NCI-H82 treated with DMSO at 0.1 percent for 48 hours (cell line): ENCODE results near the gene STX7.

Experiments used
- DNase-seq: peaks from one replicate; lab custom pipeline; 2025; ENCODE audit not compliant: unreplicated experiment; lab: John Stamatoyannopoulos, UW

The STX7 gene

GRCh38 chr6:132506869-132507808 lies 5.8 kb downstream of the STX7 start:
- no peak for DNase-seq

- no peak for DNase-seq
Observed at GRCh38 chr6:132506461-132506860, 6.5 kb downstream of the STX7 start.

DNA sequence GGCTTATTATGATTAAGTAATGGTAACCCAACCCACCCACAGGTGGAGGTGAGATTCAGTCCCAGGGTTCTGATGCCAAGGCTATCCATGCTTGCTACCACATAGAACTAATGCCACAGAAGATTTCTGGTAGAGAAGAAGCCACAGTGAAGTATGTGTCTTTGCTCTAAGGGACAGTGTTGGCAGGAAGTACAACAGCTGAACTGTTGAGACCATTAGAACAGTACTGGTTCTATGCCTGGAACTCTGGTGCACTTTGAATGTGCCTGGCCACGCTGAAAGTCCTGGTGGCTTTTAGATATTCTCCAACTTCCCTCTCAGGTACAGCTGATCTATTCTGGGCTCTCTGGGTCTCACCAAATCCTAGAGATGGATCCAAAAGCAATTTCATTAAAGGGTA lies 7.8 kb downstream of the STX7 start:
- DNase-seq, result no peak

- no peak for DNase-seq
Observed at GRCh38 chr6:132504757-132505156, 8.2 kb downstream of the STX7 start.

- DNase-seq, result no peak
Observed at GRCh38 chr6:132499757-132500156, 13.2 kb downstream of the STX7 start.

DNA sequence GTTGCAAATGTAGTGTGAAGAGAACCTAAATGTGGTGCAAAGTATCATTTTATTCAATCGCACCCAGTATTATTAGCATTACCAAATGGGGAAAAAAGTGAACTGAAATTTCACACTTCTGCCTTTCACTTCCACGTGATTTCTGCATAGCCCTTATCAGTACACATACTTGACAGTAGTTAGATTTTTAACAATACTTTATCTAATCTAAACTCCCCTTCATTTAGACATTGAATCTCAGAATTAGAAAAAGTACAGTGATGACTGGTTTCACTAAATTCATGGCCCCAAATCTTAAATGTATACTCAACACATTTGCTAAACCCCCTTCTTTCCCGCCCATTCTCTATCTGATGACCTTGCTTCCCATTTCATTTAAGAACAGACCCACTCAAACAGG lies 14.3 kb downstream of the STX7 start:
- DNase-seq, result no peak

GRCh38 chr6:132496519-132497180 lies 16.3 kb downstream of the STX7 start:
- DNase-seq, result no peak

DNA sequence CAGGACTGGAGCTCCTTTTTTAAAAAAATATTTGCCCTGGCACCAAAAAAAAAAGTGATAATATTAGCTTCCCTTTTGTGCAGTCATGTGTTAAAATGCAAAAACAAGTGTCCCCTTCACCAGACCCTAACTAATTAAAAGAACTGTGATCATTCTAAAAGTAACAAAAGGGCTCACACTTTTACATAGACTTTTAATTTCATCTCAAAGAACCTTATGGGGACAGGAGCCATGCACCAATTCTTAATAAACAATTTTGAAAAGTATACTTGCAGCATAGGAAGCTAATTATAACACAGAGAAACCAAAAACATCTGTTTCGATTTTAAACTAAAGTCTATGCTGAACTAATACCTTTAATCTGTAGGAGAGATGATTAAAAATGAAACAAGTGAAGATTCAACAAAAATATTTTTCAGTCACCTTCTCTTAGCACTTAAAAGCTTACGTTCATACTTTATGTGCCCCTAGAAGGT lies 17.3 kb downstream of the STX7 start:
- no peak for DNase-seq

DNA sequence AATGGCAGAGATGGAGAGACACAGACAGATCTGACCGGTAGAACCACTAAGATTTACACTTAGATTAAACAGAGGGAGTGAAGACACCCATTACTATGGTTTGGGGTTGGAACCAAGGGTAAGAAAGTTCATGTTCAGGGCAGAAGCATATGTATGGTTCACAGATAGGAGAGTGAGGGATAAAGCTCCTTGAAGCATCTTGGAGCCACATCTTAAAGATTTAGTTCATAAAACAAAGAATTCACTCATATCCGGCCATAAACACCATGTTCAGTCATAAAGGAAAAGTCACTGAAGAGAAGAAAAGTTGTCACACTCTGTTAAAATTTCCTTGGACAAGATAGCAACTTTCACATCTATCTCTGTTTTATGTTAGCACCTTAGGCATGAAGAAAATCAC lies 18.0 kb downstream of the STX7 start:
- no peak for DNase-seq

GRCh38 chr6:132491881-132492280 lies 21.0 kb downstream of the STX7 start:
- DNase-seq, result no peak

DNA sequence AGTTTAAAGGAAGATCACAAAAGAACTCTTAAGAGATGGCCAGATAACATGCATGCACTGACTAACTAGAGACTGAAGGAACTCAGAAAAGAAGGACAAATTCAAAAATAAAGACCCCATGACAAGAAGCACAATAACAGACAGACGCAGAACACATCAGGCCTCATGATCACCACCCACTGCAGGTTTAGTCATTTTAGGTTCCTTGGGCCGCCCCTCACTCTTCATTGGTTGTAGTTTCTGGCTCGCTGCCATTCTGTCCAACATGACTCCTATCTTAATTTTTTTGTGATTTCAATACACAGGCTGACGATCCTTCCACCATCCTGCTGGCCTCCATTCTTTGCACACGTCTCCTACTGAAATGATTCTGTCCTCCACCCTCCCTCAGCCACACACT lies 21.6 kb downstream of the STX7 start:
- DNase-seq, result no peak

- DNase-seq, result no peak
Observed at GRCh38 chr6:132490478-132491204, 22.3 kb downstream of the STX7 start.

GRCh38 chr6:132490024-132490423 lies 22.9 kb downstream of the STX7 start:
- no peak for DNase-seq

DNA sequence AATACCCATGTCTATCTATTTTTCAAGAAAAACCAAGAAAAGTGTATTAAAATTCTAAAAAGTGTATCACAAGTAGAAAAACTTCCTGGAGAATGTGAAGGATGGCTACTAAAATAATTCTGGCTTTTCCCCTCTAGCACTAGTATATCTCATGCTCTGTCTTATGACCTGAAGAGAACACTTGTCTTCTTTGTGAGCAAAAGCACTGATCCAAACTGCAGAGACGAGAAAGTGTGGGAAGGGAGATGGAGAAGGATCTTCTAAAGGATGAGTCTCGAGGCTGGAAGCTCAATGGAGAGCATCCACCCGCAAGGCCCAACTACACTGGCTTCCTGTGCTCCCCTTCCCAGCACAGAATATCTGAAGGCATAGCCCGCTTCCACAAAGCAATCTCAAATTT lies 23.5 kb downstream of the STX7 start:
- DNase-seq, result no peak

DNA sequence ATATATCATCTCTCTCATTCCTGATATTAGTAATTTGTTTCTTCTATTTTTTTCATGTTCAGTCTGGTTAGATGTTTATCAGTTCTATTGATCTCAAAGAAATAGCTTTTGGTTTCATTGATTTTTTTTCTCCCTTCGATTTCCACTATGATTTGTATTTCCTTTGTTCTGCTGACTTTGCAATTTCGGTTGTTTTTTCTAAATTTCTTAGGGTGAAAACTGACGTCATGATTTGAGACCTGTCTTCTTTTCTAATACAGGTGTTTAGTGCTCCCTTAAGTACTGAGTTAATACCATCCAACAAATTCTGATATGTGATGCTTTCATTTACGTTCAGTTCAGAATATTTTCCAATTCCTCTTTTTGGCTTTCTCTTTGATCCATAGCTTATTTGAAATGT lies 25.2 kb downstream of the STX7 start:
- no peak for DNase-seq

DNA sequence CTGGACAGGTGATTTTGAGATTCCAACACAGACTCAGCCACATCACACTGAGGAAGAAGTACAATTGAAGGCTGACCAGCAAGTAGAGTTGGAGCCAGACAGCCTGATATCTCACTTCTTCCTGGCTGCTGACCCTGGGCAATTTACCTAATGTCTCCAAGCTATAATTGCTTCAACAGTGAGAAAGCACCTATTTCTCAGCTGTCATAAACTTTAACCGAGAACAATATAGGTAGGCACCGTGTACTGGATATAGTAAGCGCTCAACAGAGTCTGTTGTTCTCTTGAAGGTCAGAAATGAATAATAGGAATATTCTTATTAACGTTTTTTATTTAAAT lies 28.3 kb downstream of the STX7 start:
- no peak for DNase-seq

GRCh38 chr6:132483779-132484679 lies 28.9 kb downstream of the STX7 start:
- peak; percentile 19 for DNase-seq

GRCh38 chr6:132482581-132482980 lies 30.3 kb downstream of the STX7 start:
- no peak for DNase-seq

- DNase-seq, result no peak
Observed at GRCh38 chr6:132481189-132481588, 31.7 kb downstream of the STX7 start.

GRCh38 chr6:132479131-132479530 lies 33.8 kb downstream of the STX7 start:
- no peak for DNase-seq

- no peak for DNase-seq
Observed at GRCh38 chr6:132478674-132479073, 34.2 kb downstream of the STX7 start.
